HG02973 (cell line): ENCODE results near the gene LYPD4.
"Not testable (repeated sequence)": the region's sequence is repeated elsewhere in the genome, so short reads cannot be mapped to it uniquely, and the experiment has no call there.

Source experiments
- ATAC-seq: cut with Tn5 transposase; IDR thresholded peaks from one replicate; pipeline ENCODE4 v1.9.1; 2021; ENCODE audit warnings: moderate library complexity; ENCODE audit not compliant: unreplicated experiment

LYPD4 gene

GRCh38 chr19:41802770-41803169, 41.7 kb downstream of the LYPD4 start:
- ATAC-seq: no peak

DNA sequence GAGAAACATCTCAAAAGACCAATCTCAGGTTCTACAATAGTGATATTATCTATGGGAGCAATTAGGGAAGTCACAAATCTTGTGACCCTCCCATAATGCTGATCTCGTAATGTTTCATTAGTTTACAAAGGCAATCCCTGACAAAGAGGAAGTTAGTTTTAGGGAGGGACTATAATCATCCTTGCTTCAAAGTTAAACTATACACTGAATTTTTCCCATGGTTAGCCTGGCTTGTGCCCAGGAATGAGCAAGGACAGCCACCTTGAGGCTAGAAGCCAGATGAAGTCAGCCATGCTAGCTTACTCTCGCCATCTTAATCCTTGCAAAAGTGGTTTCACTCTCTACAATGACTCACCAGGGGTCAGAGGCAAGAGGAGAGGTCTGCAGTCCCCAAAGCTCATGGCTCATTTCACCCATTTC, 42.7 kb downstream of the LYPD4 start:
- ATAC-seq: no peak

DNA sequence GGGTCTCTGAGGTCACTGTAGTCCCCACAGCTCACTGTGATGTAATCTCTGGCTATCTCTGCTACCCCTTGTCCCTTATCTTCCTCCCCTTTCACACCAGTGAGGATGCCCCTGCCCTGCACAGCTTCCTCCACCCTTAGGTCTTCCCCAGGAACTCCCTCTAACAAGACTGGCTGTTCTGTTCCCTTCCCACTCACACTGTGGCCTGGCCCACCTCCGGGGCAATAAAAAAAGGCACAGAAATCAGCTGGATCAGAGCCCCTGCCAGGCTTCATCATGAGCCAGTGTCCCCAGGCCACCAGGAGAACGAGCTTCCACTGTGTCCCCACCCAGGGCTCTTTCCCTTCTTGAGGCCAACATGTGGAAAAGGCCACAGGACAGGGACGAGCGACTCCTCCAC, 43.5 kb downstream of the LYPD4 start:
- no peak for ATAC-seq

- ATAC-seq: no peak
These were observed 45.0 kb downstream of the LYPD4 start for GRCh38 chr19:41799444-41800000.

GRCh38 chr19:41796901-41797300, 47.6 kb downstream of the LYPD4 start:
- ATAC-seq: no peak

DNA sequence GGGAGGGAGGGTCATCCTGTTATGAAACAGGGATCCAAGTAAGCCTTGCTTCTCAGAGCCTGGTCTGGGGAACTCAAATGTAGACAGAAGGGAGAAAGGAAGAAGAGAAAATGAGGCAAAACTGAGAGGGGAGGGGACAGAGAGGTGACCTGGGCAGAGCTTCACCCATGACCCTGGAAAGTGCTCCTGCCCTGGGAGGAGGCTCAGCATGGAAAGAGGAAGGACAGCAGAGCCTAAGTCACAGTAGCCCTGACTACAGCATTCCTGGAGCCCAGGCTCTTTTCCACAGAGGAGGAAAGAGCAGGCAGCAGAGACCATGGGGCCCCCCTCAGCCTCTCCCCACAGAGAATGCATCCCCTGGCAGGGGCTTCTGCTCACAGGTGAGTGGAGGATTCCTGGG, 48.1 kb downstream of the LYPD4 start, which contains the start of gene CEACAM3:
CEACAM3 (plus strand) TSS at position 226 of the 400 bp plus-strand sequence; CDS start at position 317, 91 bp downstream.
- no peak for ATAC-seq

GRCh38 chr19:41795031-41795461, 49.4 kb downstream of the LYPD4 start:
- no peak for ATAC-seq

- no peak for ATAC-seq
These were observed 51.1 kb downstream of the LYPD4 start for GRCh38 chr19:41793414-41793727.

- no peak for ATAC-seq
These were observed 51.7 kb downstream of the LYPD4 start for GRCh38 chr19:41792513-41793413.

DNA sequence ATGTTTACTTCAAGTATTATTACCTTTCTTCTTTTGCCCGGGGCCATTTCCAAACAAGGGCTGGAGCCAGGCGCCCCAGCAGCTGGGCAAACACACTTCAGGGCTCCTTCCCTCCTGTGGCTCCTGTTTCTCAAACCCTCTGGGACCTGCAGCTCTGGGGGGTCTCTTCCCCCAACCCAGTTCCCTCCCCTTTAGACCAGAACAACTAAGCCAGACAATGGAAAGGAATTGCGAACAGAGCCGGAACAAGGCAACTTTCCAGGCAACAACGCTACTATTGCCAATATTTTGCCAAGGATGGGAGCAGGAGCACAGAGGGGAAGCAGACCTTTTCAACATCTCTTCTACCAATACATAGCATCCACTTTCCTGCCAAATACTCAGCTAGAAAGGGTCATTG, 55.4 kb downstream of the LYPD4 start:
- ATAC-seq: not testable (repeated sequence)

- not testable (repeated sequence) for ATAC-seq
These were observed 56.0 kb downstream of the LYPD4 start for GRCh38 chr19:41788518-41788917.
